Measurements from ENCODE around the gene KRT2. TPM values are rescaled to one million over a fixed set of nuclear protein-coding genes. Genes with fewer than 3 reads are reported as not detected.
"Not testable (repeated sequence)": the region's sequence is repeated elsewhere in the genome, so short reads cannot be mapped to it uniquely, and the experiment has no call there.

The KRT2 gene
- total and polyA plus RNA-seq, 4 donors: not detected

GRCh38 chr12:52670961-52671360 lies 18.9 kb upstream of the KRT2 start:
- peaks cover 0 to 8% (median 0%) of the 10 kb centered on the region in 4 donors for H3K27me3 ChIP-seq (ENCODE audit: control insufficient read depth in 4 of 4, insufficient read depth in 4 of 4, low read length in 3 of 4)
- H3K9me3 ChIP-seq (ENCODE audit: control insufficient read depth in 4 of 4, low read length in 3 of 4): no peaks in the 10 kb centered on the region
- H3K4me1 ChIP-seq (ENCODE audit: control insufficient read depth in 4 of 4, insufficient read depth in 4 of 4, low read length in 3 of 4): no peaks in the 10 kb centered on the region
- H3K36me3 ChIP-seq (ENCODE audit: control insufficient read depth in 4 of 4, insufficient read depth in 3 of 4, low read depth in 1 of 4, low read length in 3 of 4): no peaks in the 10 kb centered on the region
- no peak overlapping the region for H3K4me3 ChIP-seq (ENCODE audit: low read depth in 1 of 3, low read length in 3 of 3)
- H3K27ac ChIP-seq (ENCODE audit: low read depth in 1 of 2, low read length in 2 of 2): no peak overlapping the region
- TF ChIP-seq YY1 (IDR thresholded peaks at IDR 0.05) (no peak), REST (IDR thresholded peaks at IDR 0.05) (no peak)
- no peak for DNase-seq (ENCODE audit: low spot score)
- WGBS: 88% methylated on average over 3 of the region's 3 CpGs
- no peak overlapping the region for H3K9ac ChIP-seq (ENCODE audit: low read depth in 1 of 2, low read length in 2 of 2)

- TF ChIP-seq REST (IDR thresholded peaks at IDR 0.05) (no peak), GABPA (IDR thresholded peaks at IDR 0.05 in 1 of 2, conservative IDR thresholded peaks at IDR 0.05 in 1 of 2) (no peak), YY1 (IDR thresholded peaks at IDR 0.05) (no peak), HNF4A (conservative IDR thresholded peaks at IDR 0.05) (no peak), SP1 (IDR thresholded peaks at IDR 0.05) (no peak), JUND (IDR thresholded peaks at IDR 0.05) (no peak), FOXA2 (IDR thresholded peaks at IDR 0.05) (no peak), TAF1 (conservative IDR thresholded peaks at IDR 0.05) (no peak), ZBTB33 (IDR thresholded peaks at IDR 0.05) (no peak), RAD21 (IDR thresholded peaks at IDR 0.05) (no peak), HNF4G (IDR thresholded peaks at IDR 0.05) (no peak), FOXA1 (IDR thresholded peaks at IDR 0.05) (no peak), CTCF (IDR thresholded peaks at IDR 0.05; ENCODE audit: low read depth, low read length, missing input control) (no peak), RXRA (IDR thresholded peaks at IDR 0.05) (no peak), MAX (IDR thresholded peaks at IDR 0.05) (no peak), ATF3 (IDR thresholded peaks at IDR 0.05) (no peak), NR2F2 (IDR thresholded peaks at IDR 0.05) (no peak), EGR1 (IDR thresholded peaks at IDR 0.05; ENCODE audit: low read depth in 2 of 2) (no peak)
- Histone ChIP-seq H3K4me3 (ENCODE audit: low read depth in 1 of 3, low read length in 3 of 3) (no peak overlapping the region), H3K36me3 (ENCODE audit: control insufficient read depth in 4 of 4, insufficient read depth in 3 of 4, low read depth in 1 of 4, low read length in 3 of 4) (no peaks in the 10 kb centered on the region), H3K27me3 (ENCODE audit: control insufficient read depth in 4 of 4, insufficient read depth in 4 of 4, low read length in 3 of 4) (peaks cover 0 to 8% (median 0%) of the 10 kb centered on the region in 4 donors), H3K4me1 (ENCODE audit: control insufficient read depth in 4 of 4, insufficient read depth in 4 of 4, low read length in 3 of 4) (no peaks in the 10 kb centered on the region), H3K27ac (ENCODE audit: low read depth in 1 of 2, low read length in 2 of 2) (no peak overlapping the region), H3K9me3 (ENCODE audit: control insufficient read depth in 4 of 4, low read length in 3 of 4) (no peaks in the 10 kb centered on the region), H3K9ac (ENCODE audit: low read depth in 1 of 2, low read length in 2 of 2) (no peak overlapping the region)
- DNase-seq (ENCODE audit: low spot score): no peak
- 69% methylated on average over 4 of the region's 4 CpGs for WGBS
These were observed 18.5 kb upstream of the KRT2 start for GRCh38 chr12:52670506-52670905.

GRCh38 chr12:52669941-52670340 lies 17.9 kb upstream of the KRT2 start:
- H3K27me3 ChIP-seq (ENCODE audit: control insufficient read depth in 4 of 4, insufficient read depth in 4 of 4, low read length in 3 of 4); H3K27ac ChIP-seq (ENCODE audit: low read depth in 1 of 2, low read length in 2 of 2); H3K36me3 ChIP-seq (ENCODE audit: control insufficient read depth in 4 of 4, insufficient read depth in 3 of 4, low read depth in 1 of 4, low read length in 3 of 4); DNase-seq (ENCODE audit: low spot score); H3K4me1 ChIP-seq (ENCODE audit: control insufficient read depth in 4 of 4, insufficient read depth in 4 of 4, low read length in 3 of 4); H3K4me3 ChIP-seq (ENCODE audit: low read depth in 1 of 3, low read length in 3 of 3); H3K9me3 ChIP-seq (ENCODE audit: control insufficient read depth in 4 of 4, low read length in 3 of 4); H3K9ac ChIP-seq (ENCODE audit: low read depth in 1 of 2, low read length in 2 of 2): not testable (repeated sequence)
- 81% methylated on average over 3 of the region's 3 CpGs for WGBS

All from liver (tissue), 9 donors.